GM10847 (cell line): Measurements from ENCODE around the gene ABTB2.

Source experiments
- POLR2A ChIP-seq: IDR thresholded peaks from 2 replicates; pipeline ENCODE4 v1.6.1; 2011; ENCODE audit not compliant: insufficient read length; ENCODE audit errors: extremely low read depth

Gene ABTB2

DNA sequence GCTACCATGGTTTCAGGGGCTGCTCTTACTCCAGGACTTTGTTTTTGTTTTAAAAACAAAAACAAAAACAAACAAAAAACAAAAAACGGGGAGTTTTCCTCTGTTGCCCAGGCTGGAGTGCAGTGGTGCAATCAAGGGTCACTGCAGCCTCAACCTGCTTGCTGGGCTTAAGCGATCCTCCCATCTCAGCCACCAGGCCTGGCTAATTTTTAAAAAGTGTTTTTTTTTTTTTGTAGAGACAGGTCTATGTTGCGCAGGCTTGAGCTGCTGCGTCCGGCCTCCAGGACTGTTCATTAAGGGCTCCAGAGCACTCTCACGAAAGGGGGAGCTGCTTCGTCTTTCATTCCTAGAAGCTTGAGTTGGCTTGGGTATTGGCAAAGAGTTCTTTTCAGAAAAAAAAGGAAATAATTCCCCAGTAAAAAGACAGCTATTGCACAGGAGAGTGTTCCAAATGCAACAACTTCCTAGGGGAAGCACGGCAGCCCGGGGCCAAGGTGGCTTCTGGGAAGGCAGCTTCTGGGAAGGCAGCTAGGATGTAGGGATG lies 173.9 kb downstream of the ABTB2 start:
- TF ChIP-seq POLR2A: no peak

DNA sequence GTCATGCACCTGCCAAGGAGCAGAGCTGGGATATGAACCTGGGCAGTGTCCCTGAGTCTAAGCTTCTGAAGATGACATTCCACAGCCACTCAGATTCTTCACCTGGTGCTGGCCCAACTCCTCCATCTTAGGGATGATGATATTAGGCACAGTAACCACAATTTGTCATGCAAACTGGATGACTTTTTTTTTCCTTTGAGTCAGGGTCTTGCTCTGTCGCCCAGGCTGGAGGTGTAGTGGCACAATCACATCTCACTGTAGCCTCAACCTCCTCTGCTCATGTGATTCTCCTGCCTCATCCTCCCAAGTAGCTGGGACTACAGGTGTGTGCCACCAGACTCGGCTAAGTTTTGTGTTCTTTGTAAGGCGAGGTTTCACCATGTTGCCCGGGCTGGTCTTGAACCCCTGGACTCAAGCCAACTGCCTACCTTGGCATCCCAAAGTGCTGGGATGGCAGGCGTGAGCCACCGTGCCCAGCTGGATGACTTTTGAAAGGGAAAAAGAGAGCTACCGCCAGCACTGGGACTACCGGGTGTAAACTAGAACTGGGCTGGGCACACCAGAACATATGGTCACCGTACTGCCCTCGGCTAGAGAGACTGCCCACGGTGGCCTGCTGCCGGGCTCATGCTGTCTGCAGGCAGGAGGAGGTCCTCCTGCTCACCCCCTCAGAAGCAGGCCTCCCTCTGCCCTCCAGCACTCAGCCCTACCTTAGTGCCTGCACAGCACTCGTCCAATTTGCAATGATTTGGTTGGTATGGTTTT lies 174.7 kb downstream of the ABTB2 start:
- no peak for TF ChIP-seq POLR2A

DNA sequence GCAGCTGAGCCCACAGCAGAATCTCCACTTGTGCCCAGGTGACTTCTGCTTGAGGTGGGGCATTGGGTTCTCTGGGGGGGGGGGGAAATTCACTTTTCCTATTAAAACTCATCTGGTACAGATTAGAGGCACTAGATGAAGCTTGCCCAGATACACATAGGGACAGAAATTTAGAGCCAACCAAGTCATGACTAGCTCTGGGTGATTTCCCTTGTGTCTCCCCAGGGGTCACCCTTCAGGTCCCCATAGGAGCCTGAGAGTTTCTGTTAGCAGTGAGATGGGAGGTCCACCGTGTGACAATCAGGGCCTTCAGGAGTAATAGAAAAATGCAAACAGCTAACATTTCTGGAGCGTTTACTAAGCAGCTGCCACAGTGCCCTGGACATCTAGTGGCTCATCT lies 175.4 kb downstream of the ABTB2 start:
- TF ChIP-seq POLR2A: no peak

DNA sequence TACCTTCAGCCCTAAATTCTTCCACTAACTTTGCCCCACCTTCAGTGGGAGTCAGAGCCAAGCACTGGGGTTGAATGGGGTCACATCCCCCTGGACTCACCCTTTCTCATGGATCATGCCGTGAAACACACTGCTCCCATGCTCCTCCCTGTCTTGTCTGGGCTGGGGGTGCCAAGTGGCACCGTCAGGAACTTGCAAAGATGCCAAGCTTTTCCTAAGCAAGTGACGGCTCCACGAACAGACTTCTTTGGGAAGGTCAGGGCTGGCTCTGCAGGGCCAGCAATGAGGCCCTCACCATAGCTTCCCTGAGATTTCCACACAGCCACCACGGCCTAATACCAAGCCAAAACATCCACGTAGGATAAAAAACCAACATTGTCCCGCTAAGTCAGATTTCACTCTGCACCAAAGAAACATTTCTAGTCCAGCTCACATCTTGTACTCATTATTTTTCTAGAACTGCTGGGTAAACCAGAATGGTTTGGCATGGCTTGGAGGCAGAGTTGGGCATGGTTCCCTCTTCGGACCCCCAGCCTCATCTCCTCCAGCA lies 175.9 kb downstream of the ABTB2 start:
- no peak for TF ChIP-seq POLR2A

DNA sequence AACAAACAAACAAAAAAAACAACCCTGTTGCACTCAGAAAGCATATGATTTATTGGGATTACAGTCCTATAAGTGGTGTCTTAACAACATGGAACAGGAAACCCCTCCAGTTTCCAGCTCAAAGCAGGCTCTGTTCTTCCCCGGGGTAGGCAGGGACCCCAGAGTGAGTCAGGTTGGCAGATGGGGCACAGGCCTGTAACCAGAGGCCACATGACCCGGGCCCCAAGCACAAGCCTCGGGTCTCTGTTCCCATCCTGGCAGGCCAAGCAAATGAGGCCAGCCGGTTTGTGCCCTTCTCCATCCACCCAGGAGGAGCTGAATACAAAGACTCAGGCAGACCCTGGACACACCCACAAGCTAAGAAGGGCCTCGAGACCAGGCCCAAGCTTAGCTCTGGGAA lies 176.6 kb downstream of the ABTB2 start:
- no peak for TF ChIP-seq POLR2A

DNA sequence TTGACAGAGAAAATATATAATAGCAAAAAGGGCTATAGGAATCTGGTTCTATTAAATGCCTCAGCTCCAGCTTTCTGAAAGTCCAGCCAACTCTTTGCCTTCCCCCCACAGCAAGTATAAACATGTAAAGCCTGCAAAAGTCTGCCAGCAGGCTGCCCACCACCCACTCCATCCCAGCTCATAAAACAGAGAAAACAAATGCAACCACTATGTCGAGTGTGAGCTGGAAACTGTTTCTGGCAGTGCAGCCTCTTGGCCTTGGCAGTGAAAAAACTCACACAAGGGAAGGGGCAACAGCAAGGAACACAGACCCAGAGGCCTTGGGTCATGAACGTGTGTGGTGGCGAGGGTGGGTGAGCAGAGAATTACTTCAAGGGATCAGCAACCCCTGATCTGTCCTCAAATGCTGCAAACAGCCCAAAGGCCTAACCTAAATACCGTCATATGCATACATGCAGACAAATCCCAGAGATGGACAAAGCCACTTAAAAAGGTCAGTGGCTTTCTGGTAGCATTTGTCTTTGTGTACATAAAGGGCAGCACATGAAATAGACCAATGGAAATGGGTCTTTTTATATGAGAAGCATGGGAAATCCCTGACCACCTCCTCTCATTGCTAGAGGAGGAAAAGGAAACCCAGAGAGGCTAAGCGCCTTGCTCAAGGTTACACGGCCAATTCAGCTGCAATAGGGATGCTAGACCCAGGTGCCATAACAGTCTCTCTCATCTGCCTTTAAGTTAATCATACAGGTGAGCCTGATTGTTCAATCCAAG lies 177.6 kb downstream of the ABTB2 start:
- TF ChIP-seq POLR2A: no peak

DNA sequence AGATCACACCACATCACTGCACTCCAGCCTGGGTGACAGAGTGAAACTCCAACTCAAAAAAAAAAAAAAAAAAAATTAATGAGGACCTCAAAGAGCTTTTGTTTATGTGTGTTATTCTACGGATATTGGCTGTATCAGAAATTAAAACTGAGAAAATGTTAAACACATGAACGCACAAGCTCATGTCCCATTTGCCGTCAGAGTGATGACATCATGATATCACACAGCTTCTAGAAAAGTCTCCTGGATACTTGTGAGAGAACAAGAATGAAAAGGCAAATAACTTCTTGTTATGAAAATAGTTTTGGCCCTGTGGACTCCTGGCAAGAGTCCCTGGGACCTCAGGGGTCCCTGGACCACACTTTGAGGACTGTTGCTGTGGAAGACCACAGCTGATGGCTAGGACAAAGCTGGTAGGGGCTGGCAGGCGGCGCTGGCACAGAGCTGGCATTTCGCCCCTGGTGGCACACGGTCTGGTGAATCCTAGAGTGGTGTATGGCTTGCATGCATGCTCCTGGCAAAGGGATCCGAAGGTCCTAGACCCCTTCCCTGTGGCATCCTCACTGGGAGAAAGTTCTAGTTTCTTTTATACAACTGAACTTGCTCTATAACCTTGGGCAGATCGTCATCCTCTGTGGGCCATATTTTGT lies 178.7 kb downstream of the ABTB2 start:
- no peak for TF ChIP-seq POLR2A

DNA sequence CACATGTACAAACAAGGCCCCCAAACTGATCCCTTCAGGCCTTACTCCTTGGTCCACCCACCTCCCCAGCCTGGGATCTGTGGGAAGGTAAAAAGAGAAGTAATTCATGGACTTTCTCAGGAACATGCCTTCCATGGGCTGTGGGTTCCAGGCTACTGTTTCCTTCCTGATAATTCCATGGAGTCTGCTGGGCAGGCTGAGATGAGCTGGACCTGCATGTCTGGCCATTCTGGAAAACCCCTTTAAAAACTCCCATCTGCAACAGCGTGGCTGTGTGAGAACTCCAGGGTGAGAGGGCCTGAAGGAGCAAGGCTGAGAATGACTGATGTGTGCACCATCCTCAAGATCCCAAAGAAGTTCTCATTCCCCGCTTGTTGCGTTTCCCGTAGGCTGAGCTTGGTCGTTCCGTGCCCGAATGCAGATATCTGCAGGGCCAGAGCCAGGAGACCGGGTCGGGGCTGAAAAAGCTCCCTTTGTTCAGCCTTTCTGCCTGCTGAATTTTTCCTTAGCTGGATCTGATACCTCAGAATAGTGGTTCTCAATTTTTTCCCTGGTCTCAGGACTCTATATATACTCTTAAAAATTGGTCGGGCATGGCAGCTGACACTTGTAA lies 179.5 kb downstream of the ABTB2 start:
- TF ChIP-seq POLR2A: no peak

DNA sequence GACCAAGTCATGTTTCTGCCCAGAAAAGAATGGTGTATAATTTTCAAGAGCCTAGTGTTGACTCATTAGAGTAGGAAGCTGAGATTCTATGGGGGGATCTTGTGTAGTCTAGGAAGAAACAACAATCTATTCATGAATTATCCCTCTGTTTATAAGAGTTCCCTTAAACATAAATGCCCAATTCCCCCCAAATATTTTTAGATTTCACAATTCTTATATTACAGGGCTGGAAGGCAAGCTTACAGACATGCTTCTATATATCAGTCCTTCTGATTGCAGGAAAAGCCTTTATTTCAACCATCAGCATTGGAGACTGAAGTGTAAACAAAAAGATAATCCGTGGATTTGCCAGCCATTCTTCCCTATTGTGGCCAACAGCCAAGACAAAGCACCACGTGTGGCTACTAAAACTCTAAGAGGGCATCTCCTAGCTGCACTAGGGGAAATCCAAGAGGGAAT lies 181.0 kb downstream of the ABTB2 start:
- no peak for TF ChIP-seq POLR2A

DNA sequence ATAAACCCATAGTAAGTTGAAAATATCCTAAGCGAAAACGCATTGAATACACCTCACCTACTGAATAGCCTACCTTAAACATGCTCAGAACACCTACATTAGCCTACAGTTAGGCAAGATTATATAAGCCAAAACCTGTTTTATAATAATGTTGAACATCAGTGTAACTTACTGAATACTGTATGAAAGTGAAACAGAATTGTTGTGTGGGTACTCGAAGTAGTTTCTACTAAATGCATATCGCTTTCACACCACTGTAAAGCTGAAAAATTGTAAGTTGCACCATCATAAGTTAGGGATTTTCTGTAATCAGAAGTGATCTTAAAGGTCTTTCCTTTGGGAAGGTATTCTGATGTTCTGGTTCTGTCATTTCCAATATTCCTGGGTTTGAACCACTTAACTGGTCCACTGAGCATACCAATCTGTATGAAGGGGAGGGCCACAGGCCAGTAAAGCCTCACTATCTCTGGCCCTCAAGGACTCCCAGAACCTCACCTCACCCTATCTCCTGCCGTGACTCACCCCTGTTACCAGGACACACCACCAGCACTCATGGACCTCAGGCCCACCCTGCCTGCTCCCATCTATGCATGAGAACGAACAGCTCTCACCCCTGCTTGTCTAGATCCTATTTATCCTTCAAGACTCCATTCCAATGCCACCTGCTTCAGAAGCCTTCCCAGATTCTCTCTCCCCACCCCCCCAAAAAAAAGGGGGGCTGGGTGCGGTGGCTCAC lies 182.4 kb downstream of the ABTB2 start:
- TF ChIP-seq POLR2A: no peak

DNA sequence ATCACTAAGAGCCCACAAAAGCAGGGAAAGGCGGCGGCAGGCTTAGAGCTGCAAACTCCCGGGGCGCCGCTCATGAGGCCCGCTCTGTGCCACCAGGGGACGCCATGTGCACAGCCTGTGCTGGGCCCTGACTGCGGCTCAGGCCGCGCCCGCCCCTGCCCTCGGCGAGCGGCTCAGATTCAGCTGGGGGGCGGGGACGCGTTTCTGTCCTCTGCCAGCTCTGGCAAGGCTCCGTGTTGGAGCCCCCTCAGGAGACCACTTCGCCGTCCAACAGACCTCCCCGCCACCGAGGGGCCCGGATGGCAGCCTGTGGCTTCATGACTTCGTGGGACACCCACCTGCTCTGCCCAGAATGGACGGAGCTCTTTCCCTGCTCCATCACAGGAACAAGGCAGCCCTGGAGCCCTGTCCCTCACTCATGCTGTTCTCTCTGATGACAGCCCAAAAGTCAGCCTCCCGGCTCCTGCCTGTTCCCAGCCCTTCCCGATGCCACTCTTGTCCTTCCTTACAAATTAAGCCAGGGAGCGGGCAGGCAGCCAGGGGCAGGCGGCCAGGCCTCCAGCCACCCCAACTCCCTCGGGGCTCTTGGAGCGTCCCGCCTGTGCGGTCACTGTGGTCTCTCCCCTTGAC lies 183.3 kb downstream of the ABTB2 start:
- no peak for TF ChIP-seq POLR2A

DNA sequence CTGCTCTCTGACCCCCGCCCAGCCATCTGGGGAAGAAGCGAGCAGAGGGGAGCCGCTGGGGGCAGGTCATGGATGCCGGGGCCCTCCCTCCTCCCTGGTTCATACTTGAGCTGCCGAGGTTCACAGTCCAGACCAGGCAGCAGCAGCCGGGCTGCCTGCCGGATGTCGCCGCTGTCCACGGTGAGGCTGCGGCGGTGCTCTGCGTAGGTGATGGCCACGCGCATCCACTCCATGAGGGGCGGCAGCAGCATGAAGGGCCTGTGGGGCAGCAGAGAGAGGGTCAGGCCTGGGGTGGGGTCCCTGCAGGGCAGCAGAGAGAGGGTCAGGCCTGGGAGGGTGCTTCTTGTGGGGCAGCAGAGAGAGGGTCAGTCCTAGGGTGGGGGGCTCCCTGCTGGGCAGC lies 184.8 kb downstream of the ABTB2 start:
- no peak for TF ChIP-seq POLR2A

DNA sequence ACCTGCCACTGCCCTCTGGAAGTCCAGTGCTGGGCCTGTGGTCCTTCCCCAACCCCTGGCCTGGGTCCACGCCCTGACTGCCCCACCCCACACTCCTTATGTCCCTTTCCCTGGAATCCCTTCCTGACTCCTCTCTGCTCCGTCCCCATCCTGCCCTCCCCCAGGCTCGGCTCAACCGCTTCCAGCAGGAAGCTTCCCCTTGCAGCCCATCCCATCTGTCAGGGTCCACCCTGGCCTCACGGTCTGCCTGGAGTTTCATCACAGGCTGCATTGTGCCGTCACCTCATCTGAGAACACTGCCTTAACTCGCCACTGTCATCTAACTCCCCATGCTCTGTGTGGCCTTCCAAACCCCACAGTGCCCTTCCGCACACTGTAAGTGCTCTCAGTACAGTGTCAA lies 188.1 kb downstream of the ABTB2 start:
- TF ChIP-seq POLR2A: no peak
